Activated gamma-delta T cell treated with Interleukin-2 at 50 U/mL for 16 hours (primary cell): ENCODE results near the gene C19orf73.

Experiments
- DNase-seq: peaks from one replicate; pipeline ENCODE4 v3.0.0-alpha.2; 2020

Gene C19orf73

DNA sequence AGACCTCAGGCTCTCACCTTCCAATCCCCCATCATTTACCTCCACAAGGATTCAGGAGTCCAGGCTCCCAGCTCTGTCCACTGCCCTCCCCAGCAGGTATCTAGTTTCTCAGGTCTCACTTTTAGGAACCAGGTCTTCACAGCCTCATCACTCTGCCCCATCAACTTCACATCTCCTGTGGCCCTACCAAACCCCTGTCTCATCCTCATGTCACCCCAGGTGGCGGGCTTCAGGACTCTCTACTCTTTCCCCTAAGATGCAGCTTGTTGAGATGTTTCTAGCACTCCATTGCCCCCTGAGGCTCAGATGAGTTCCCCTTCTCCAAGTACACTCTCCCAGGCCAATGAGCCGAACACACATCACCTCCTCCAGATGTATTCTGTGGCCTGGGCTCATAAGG is 1.9 kb upstream of the C19orf73 start:
- no peak for DNase-seq

DNA sequence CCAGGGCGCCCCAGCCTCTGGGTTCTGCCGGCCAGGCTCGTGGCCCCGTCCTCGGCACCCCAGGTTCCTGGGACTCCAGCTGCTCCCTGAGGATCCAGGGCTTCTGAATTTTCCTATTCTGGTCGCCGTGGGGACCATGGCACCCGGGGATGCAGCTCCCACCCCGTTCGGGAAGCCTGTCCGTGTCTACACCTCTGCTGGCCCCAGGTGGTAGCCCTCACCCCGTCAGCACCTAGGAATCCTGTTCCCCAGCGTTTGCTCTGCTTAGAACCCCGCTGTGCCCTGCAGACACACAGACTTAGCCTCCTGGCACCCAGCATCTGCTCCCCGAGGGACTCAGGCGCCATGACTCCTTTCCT is 1.4 kb upstream of the C19orf73 start:
- DNase-seq, result no peak

DNA sequence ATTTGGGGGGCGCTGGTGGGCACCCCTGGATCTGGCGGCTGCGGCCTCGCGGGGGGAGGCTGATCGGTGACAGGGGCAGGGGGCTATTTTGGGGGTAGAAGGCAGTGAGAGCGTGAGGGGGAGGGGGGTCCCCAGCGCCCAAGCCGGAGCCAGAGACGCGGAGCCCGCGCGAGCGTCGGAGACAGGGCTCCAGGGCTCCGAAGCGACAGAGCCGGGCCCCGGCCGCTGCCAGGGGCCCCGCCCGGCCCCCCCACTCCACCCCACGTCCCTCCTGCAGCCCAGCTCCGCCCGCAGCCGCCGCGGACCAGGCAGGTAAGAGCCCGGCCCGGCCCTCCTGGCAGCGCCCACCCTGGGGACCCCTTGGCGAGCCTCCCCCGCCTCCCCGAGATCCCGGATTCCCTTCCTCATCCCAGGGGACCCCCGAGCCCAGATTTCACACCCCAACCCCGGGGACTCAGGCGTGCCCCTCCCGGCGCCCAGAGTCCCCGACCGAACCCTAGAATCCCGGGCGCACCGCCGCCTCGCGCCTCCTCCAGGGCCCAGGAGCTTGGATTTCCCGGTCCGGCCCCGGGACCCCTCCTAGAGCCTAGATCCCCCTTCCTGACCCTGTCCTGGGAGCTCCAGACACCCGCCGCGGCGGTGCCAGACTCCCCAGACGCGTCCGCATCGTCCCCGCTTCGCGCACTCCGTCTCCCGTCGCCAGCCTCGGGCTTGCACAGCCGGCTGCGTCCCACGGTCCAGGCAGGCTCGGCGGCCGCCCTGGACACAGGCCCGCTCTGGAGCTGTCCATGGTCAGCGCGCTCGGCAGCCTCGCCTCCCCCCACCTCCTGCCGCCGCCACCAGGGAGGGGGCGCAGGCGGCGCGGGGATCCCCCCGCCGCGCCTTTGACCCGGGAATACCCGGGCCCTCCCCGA is 725 bp upstream of the C19orf73 start, which contains the start of gene PPFIA3:
PPFIA3 (plus strand) TSS at position 134 of the 914 bp plus-strand sequence. CDS start 8,330 bp downstream, outside the sequence.
- DNase-seq, result no peak

DNA sequence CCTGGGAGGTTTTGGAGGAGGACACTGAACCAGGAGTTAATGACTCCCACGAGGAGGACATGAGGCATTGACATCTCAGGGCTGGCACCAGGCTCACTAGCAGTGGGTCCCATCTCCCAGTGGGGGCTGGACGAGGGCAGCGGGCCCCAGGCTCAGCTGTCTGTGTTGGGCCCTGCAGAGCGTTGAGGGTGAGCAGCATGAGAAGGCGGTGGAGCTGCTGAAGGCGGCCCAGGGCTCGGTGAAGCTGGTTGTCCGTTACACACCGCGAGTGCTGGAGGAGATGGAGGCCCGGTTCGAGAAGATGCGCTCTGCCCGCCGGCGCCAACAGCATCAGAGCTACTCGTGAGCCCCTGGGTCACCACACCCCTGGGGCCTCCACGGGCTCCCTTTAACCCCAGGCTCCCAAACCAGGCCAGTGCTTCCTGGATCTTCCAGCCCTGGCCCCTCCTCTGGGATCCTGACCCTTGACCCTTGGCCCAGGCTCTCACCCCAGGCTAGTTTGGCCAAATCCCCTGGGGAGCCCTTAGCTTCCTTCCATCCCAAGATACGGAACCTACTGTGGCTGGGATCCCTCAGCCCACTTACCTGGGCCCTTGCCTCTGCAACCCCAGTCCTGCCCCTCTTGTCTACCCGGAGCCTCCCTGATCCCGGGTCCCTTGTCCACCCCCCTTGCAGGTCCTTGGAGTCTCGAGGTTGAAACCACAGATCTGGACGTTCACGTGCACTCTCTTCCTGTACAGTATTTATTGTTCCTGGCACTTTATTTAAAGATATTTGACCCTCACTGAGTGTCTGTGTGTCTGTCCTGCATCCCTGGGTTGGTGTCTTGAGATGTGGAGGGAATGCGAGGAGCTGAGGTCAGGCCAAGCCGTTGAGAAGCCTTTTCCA is 1.0 kb downstream of the C19orf73 start:
- no peak for DNase-seq

DNA sequence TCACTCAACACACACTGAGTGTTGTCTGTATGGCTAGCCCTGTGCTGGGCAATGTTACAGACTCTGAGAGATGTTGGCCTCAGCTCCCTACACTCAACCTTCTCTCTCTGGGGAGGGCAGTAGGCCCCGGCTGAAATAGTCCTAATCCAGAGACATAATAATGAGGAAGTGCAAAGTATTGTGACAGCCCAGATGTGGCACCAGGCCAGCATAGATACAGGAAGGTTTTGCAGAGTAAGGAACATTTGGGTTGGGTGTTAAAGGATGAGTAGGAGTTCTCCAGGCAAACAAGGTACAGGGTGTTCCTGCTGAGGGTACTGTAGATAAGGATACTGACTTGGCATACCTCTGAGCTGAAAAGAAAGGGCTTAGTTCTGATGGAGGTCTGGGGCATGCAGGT is 2.4 kb downstream of the C19orf73 start:
- DNase-seq, result no peak

DNA sequence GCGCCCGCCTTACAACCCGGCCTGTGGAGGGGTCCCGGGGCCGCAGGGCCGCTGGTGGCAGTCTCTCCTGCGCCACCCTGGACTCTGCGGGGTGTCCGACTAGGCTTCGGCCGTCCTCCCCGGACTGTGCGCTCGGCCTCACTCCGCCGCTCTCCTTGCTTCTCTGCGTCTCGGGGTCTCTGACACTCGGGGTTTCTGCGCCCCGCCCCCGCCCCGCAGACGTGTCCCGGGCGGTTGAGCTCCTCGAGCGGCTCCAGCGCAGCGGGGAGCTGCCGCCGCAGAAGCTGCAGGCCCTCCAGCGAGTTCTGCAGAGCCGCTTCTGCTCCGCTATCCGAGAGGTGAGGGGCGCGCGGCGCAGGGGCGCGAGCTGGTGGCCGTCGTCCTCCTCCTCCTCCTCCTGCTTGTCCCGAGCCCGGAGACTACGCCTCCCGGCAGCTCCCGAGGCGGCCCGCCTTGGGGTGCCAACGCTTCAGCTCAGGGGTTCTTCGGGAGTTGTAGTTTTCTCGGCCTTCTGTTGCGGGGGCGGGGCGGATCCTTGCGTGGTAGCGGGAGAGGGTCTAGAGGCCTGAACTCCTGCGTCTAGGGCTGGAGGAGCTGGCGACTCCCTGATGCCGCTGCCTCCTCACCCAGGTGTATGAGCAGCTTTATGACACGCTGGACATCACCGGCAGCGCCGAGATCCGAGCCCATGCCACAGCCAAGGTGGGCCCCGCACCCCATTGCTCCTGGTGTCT is 4.1 kb downstream of the C19orf73 start:
- peak; percentile 35 for DNase-seq

DNA sequence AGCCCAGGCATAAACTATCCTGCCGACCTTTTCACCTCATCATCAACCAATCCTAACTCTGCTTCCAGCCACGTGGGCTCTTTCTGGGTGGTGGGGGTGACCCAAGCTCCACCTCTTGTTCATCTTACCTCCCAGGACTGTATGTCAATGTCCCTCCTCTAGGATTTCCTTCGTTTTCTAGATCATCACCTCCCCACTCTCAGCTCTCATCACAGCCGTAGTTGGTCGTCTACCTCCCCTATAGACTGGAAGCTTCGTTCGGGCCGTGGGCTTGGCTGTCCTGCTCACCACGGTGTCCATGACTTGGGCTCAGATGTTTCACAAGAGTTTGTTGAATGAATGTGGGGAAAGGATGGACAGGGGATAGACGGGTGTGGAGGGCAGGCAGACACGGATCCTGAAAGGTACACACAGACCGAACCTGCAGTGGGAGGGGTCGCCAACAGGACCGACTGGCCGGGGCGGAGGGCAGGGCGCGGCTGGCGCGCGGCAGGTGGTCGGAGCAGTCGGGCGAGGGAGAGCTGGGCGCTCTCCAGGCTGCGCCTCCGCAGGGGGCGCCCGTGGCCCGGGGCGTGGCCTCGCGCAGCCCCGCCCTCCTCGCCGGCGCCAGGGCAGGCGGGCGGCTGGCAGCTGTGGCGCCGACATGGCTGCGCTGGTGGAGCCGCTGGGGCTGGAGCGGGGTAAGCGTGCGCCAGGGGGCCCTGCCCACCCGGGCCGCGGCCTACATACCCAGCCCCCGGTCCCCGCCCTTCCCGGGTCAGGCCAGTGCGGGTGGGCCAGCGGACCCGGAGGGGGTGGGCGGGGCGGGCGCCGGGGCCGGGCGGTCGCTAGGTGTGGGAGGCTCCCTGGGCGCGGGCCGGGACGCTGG is 4.9 kb downstream of the C19orf73 start, which contains the start of gene LIN7B:
LIN7B (plus strand) TSS at position 609 of the 868 bp plus-strand sequence; CDS start at position 644, 35 bp downstream.
- peak; percentile 68 for DNase-seq

DNA sequence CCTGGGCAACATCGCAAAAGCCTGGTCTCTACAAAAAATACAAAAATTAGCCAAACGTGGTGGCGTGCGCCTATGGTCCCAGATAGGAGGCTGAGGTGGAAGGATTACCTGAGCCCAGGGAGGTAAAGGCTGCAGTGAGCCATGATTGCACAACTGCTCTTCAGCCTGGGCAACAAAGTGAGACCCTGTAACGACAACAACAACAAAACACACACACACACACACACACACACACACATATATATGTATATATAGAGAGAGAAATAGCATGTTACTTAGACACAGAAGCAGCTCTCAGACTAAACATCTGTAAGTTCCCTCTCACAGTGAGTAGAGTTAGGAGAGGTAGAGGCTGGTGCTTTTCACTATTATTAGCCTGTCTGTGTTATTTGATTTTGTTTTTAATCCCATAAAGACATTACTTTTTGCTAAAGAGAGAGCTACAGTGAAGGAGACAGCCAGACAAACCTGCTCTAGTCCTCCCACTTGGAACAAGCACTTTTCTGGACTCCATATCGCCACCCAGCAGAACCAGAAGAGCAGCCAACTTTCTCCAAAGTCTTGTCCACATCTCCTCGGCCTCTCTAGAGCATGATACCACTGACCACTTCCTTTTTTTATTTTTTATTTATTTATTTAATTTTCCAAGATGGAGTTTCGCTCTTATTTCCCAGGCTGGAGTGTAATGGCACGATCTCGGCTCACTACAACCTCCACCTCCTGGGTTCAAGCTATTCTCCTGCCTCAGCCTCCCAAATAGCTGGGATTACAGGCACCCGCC is 7.5 kb downstream of the C19orf73 start:
- DNase-seq, result no peak

DNA sequence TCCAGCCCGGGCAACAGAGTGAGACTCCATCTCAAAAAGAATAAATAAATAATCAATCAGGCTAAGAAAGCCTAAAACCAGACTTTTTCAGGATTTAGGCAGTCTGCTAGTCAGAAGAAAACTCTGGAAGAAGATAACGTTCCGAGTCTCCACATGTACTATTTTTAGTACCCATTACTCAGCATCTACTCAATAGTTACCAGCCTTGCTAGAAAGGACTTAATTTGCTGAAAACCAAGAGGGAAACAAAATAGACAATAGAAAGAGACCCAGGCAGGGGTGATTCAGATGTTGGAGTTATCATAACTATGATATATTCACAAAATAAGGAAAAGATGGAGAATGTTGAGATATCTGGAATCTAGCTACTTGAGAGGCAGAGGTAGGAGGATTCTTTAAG is 8.4 kb downstream of the C19orf73 start:
- no peak for DNase-seq

DNA sequence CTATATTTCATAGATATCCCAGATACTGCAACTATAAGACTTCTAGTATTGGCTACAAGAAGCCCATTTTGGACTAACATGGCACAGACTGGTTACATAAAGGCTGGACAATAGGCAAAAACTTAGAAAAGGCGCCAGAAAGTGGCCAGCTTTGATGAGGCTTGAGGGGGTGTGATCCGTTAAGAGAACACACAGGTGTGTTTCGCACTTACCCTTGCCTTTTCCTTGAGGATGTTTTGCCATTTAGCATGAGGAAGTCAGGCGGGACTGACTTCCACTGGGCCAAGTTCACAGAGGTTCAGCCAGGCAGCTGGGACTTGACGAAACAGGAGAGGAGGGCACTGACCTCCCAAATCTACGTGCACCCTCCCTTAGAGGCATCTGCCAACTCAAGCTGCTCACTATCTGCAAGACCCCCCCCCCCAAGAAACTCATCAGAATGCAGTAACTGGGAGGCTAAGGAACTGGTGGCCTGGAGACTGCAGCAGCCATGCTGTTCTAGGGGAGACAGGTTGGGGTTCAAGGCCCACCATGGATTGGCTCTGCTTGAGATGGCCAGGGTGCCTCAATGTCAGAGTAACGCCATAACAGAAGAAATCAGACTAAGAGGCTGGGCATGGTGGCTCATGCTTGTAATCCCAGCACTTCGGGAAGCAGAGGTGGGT is 9.2 kb downstream of the C19orf73 start:
- DNase-seq, result no peak

DNA sequence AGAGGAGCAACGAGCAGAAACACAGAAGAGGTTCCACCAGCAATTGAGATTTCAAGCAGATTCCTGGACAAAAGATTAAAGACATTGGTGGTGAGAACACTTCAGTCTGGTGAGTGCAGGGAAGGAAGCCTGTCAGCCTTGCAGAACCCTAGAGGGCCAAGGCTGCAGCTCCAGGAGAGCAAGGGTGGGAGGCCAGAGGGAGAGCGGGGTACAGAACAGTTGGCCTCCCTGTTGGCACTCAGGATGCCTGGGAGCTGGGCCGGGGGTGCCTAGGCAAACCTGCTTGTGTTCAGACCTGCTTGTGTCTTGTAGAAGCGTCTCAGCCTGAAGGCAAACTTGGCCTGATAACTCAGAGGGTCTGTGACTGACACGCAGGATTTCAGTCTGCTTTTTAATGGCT is 9.9 kb downstream of the C19orf73 start:
- DNase-seq, result no peak

DNA sequence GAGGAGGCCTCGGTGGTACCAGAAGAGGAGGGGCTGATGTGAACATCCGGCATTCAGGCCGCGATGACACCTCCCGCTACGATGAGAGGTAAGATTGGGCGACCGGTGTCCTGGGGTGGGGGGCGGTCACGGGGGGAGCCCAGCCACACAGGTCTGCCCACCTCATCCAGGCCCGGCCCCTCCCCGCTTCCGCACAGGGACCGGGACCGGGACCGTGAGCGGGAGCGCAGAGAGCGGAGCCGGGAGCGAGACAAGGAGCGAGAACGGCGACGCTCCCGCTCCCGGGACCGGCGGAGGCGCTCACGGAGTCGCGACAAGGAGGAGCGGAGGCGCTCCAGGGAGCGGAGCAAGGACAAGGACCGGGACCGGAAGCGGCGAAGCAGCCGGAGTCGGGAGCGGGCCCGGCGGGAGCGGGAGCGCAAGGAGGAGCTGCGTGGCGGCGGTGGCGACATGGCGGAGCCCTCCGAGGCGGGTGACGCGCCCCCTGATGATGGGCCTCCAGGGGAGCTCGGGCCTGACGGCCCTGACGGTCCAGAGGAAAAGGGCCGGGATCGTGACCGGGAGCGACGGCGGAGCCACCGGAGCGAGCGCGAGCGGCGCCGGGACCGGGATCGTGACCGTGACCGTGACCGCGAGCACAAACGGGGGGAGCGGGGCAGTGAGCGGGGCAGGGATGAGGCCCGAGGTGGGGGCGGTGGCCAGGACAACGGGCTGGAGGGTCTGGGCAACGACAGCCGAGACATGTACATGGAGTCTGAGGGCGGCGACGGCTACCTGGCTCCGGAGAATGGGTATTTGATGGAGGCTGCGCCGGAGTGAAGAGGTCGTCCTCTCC is 11.1 kb downstream of the C19orf73 start:
- DNase-seq, result no peak

DNA sequence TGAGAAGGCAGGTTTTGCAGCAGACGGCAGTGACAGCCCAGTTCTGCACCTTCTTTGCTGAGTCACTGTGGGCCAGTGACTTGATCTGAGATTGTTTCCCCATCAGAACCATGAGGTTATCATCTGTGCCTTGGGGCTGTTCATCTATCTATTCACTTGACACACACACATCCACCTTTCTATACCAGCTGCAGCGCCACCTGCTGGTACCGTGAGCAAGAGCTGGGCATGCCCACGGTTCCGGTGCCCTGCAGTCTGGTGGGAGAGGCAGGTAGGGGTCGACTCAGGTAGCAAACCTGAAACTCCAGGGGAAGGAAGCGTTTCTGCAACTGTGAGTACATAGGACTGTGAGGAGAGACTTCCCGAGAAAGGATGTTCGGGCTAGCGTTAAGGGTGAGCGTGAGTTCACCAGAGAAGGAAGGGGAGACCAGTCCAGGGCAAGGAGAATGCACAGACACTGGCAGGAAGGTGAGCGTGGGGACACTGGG is 12.3 kb downstream of the C19orf73 start:
- DNase-seq, result peak; percentile 68

DNA sequence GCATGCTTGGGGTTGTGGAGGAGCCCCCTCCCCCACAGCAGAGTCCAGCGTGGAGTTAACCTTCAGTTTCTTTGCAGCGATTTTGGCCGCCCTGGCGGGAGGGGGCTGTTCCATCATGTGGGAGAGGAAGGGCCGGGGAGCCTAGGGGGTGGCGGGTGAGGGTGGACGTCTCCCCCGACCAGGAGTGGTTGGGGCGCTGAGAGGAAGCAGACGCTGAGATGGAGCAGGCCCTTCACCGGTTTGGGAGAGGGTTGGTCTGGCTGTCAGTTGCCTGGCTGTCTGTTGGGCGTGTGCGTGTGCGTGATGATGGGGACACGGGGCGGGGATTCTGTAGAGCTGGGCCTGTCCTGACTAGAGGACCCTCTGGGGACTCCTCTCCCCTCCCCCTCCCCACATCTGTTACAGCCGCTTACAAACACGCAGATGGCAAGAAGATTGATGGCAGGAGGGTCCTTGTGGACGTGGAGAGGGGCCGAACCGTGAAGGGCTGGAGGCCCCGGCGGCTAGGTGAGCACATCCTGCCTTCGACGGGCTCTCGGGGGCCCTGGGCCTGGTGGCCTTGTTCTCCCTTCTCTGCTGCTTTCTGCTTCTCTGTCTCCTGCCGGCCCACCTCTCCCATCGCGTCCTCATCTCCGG is 14.6 kb downstream of the C19orf73 start:
- no peak for DNase-seq

DNA sequence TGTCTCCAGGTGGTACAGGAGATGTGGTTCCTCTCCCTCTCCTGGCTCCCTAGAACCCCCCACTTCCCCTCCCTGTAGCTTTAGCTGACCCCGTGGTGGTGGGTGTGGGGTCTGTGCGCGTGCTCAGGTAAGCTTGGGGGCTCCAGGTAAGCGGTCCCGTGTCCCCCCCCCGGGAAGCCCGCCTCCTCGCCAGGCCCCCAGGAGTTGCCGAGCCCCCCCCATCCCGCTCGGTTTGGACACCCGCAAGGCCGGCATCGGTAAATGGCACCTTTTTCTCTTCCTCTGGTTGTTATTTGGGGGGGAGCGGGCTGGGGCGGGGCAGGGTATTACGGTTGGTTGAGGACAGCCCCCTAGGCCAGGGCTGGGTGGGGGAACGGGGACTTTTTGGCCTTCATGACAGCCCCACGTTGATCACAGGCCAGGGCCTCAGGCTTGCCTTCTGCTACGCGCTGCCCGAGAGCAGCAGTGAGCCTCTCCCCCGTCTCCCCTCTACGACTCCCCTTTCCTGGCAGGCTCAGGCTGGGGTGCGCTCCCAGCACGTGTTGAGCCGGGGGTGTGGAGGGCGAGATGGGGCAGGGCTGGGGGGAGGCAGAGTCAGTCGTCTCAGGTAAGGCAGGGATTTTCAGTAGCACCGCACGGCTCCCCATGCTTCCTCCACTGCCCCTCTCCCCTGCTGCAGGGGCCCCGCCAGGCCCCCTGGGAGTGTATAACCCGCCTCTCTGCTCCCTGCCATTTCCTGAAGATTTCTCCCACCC is 15.4 kb downstream of the C19orf73 start:
- DNase-seq, result no peak

DNA sequence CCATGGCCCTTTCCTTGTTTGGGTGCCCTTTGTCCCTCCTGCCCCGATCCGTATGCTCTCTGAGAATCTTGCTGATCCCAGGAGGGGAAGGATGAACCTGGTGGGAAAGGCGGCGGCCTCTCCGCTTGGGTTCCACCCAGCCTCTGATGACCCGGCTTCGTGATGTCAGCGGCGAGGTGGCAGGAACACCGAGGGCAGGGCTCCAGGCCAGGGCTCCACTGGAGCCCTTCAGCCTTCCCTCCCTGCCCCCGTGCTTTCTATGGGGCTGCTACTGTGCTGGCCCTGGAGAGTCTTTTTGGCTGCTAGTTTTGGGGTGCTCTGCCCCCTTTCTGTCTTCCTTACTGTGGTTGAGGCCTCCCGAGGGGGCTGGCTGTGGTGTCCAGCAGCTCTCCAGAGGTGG is 16.6 kb downstream of the C19orf73 start:
- DNase-seq, result no peak

DNA sequence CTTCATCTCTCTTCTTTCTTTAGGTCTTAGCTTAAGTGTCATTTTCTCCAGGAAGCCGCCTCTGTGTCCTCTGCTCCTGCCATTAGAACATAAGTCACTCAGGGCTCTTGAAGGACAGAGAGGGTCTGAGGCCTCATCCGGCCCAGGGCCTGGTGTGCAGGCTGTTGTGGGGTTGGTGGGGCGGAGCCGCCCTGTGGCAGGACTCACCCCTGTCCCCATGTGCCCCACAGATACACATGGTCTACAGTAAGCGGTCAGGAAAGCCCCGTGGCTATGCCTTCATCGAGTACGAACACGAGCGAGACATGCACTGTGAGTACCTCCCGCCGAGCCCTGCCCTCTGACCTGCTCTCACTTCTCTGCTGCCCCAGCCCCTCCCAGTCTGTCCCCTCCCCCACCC is 17.8 kb downstream of the C19orf73 start:
- no peak for DNase-seq

DNA sequence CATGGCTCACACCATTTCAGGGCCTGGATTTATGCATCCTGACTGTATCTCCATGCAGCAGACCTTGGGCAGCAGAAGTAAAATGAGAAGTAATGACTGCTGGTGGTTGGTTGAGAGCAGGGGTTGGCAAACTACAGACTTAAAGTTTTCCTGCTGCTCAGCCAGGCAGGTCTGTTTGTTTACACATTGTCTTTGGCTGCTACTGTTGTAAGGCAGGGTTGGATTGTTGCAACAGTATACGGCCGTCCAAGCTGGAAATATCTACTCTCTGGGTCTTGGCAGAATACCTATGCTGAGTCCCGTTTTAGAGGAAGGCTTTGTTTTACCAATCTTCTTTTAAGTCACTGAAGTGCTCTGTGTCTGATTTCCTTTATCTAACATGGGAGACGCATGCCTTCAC is 20.1 kb downstream of the C19orf73 start:
- DNase-seq, result no peak
